ENCODE results near the gene PTPN4. TPM values are rescaled to one million over a fixed set of nuclear protein-coding genes. Genes with fewer than 3 reads are reported as not detected.

Gene PTPN4
- total RNA-seq, 1 experiment from 2014 or later, result 11.3 TPM

- DNase-seq (ENCODE audit: low read depth), result no peak
- in situ Hi-C loops (cut with HindIII; ENCODE audit: low pct_unique_long_range_greater_than_20kb, low sequenced_read_pairs), result no loop called here
These were observed 32.2 kb upstream of the PTPN4 start for GRCh38 chr2:119727493-119727892.

- in situ Hi-C loops (cut with HindIII; ENCODE audit: low pct_unique_long_range_greater_than_20kb, low sequenced_read_pairs), result no loop called here
- DNase-seq (ENCODE audit: low read depth), result no peak
These were observed 31.3 kb upstream of the PTPN4 start for GRCh38 chr2:119728421-119728820.

GRCh38 chr2:119730671-119731177 lies 29.0 kb upstream of the PTPN4 start:
- no peak for DNase-seq (ENCODE audit: low read depth)
- in situ Hi-C loops (cut with HindIII; ENCODE audit: low pct_unique_long_range_greater_than_20kb, low sequenced_read_pairs), result no loop called here

GRCh38 chr2:119731983-119732382 lies 27.7 kb upstream of the PTPN4 start:
- in situ Hi-C loops (cut with HindIII; ENCODE audit: low pct_unique_long_range_greater_than_20kb, low sequenced_read_pairs), result no loop called here

GRCh38 chr2:119732601-119733164 lies 27.0 kb upstream of the PTPN4 start:
- DNase-seq (ENCODE audit: low read depth), result no peak
- in situ Hi-C loops (cut with HindIII; ENCODE audit: low pct_unique_long_range_greater_than_20kb, low sequenced_read_pairs), result no loop called here

More at GRCh38 chr2:119731983-119732382, 27.7 kb upstream of the PTPN4 start:
- DNase-seq (ENCODE audit: low read depth), result no peak

- no peak for DNase-seq (ENCODE audit: low read depth)
- in situ Hi-C loops (cut with HindIII; ENCODE audit: low pct_unique_long_range_greater_than_20kb, low sequenced_read_pairs), result no loop called here
These were observed 25.7 kb upstream of the PTPN4 start for GRCh38 chr2:119734047-119734446.

- DNase-seq (ENCODE audit: low read depth), result no peak
- in situ Hi-C loops (cut with HindIII; ENCODE audit: low pct_unique_long_range_greater_than_20kb, low sequenced_read_pairs), result no loop called here
These were observed 24.2 kb upstream of the PTPN4 start for GRCh38 chr2:119735565-119735964.

GRCh38 chr2:119736021-119736420 lies 23.7 kb upstream of the PTPN4 start:
- in situ Hi-C loops (cut with HindIII; ENCODE audit: low pct_unique_long_range_greater_than_20kb, low sequenced_read_pairs), result no loop called here
- no peak for DNase-seq (ENCODE audit: low read depth)

GRCh38 chr2:119739580-119740255 lies 20.0 kb upstream of the PTPN4 start:
- in situ Hi-C loops (cut with HindIII; ENCODE audit: low pct_unique_long_range_greater_than_20kb, low sequenced_read_pairs), result no loop called here
- no peak for DNase-seq (ENCODE audit: low read depth)

- no peak for DNase-seq (ENCODE audit: low read depth)
- in situ Hi-C loops (cut with HindIII; ENCODE audit: low pct_unique_long_range_greater_than_20kb, low sequenced_read_pairs), result no loop called here
These were observed 18.7 kb upstream of the PTPN4 start for GRCh38 chr2:119741001-119741400.

- DNase-seq (ENCODE audit: low read depth), result no peak
- in situ Hi-C loops (cut with HindIII; ENCODE audit: low pct_unique_long_range_greater_than_20kb, low sequenced_read_pairs), result no loop called here
These were observed 17.9 kb upstream of the PTPN4 start for GRCh38 chr2:119741868-119742267.

- peak; percentile 34 for DNase-seq (ENCODE audit: low read depth)
- in situ Hi-C loops (cut with HindIII; ENCODE audit: low pct_unique_long_range_greater_than_20kb, low sequenced_read_pairs), result no loop called here
These were observed 15.3 kb upstream of the PTPN4 start for GRCh38 chr2:119744335-119744939.

- no peak for DNase-seq (ENCODE audit: low read depth)
- in situ Hi-C loops (cut with HindIII; ENCODE audit: low pct_unique_long_range_greater_than_20kb, low sequenced_read_pairs), result no loop called here
These were observed 14.2 kb upstream of the PTPN4 start for GRCh38 chr2:119745566-119745965.

GRCh38 chr2:119746836-119747686 lies 12.7 kb upstream of the PTPN4 start:
- no peak for DNase-seq (ENCODE audit: low read depth)
- in situ Hi-C loops (cut with HindIII; ENCODE audit: low pct_unique_long_range_greater_than_20kb, low sequenced_read_pairs), result no loop called here

GRCh38 chr2:119748135-119748534 lies 11.6 kb upstream of the PTPN4 start:
- in situ Hi-C loops (cut with HindIII; ENCODE audit: low pct_unique_long_range_greater_than_20kb, low sequenced_read_pairs), result no loop called here
- no peak for DNase-seq (ENCODE audit: low read depth)

GRCh38 chr2:119749477-119750012 lies 10.2 kb upstream of the PTPN4 start:
- no peak for DNase-seq (ENCODE audit: low read depth)
- in situ Hi-C loops (cut with HindIII; ENCODE audit: low pct_unique_long_range_greater_than_20kb, low sequenced_read_pairs), result no loop called here

GRCh38 chr2:119751706-119752105 lies 8.0 kb upstream of the PTPN4 start:
- DNase-seq (ENCODE audit: low read depth), result no peak
- in situ Hi-C loops (cut with HindIII; ENCODE audit: low pct_unique_long_range_greater_than_20kb, low sequenced_read_pairs), result no loop called here

- in situ Hi-C loops (cut with HindIII; ENCODE audit: low pct_unique_long_range_greater_than_20kb, low sequenced_read_pairs), result no loop called here
- peak; percentile 28 for DNase-seq (ENCODE audit: low read depth)
These were observed 6.4 kb upstream of the PTPN4 start for GRCh38 chr2:119753041-119753929.

Data from Caki2 (cell line).